AML-193 (cell line): Measurements from ENCODE around the gene OR51L1.
A peak's percentile ranks its signal among the peaks of the same experiment; 100 is the strongest.
"Not testable (repeated sequence)": the region's sequence is repeated elsewhere in the genome, so short reads cannot be mapped to it uniquely, and the experiment has no call there.

ENCODE experiments used
- DNase-seq, 2 experiments: peaks; one replicate each; lab custom pipeline; 2025; lab: John Stamatoyannopoulos, UW

OR51L1 gene, protein sequence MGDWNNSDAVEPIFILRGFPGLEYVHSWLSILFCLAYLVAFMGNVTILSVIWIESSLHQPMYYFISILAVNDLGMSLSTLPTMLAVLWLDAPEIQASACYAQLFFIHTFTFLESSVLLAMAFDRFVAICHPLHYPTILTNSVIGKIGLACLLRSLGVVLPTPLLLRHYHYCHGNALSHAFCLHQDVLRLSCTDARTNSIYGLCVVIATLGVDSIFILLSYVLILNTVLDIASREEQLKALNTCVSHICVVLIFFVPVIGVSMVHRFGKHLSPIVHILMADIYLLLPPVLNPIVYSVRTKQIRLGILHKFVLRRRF

DNA sequence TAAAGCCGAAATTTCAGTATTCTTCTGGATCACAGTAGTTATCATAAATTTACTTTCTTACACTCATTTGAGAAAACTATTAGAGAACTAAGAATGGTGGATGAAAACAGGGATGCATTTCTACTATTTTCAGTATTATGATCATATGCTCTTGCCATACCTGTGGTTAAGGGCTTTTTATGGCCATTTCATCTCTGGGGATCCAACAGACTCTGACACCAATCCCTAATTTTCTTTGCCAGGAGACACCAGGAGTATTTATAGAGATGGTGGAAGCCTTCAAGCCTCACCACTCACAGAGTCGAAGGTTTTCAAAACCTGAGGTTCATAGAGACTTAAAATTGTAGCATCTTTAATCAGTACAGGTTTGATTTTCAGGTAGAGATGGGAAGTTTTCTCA, at the start of gene OR51L1:
Gene OR51L1, plus strand, starts transcription at position 301 of the 400 bp plus-strand sequence. CDS start 4,132 bp downstream, outside the sequence.
- DNase-seq, result no peak

DNA sequence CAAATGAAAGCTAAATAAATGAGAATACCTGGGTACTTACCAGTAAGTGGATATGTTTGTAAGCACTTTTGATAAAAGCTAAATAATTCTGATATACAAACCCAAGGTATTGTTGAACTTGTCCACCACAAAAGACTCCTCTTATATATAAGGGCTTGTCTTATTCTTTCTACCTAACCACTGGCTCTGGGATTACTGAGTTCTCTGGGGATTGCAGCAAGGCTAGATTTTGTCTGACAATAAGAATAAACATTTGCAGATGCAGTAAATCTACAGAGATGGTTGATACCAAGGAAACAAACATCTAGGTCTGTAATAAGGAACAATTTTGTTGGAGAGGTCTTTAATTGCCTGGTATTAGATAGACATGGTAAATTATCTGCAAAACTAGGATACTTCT, 47.1 kb upstream of the OR51L1 start, which contains the start of gene OR51A4:
Gene OR51A4, minus strand, starts transcription at position 101 of the 400 bp plus-strand sequence. CDS start 505 bp downstream, outside the sequence.
- DNase-seq, result no peak

DNA sequence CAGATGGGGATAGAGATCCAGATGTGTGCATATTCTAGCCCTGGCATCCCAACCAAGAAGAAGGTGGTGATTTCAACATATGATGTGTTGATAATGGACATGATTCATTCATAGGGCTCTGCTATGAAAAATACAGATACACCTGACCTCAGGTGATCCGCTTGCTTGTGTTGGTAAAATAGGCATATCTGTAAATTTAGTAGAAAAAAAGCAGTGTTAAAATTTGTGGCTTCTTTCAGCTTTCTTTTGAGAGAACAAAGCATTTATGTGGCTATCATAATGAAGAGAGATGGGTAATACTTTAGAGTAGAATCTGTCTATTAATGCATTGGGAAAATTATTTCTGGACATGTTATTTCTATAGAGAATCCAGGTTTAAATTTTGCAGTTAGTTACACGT, 39.0 kb upstream of the OR51L1 start, which contains the start of gene OR51A2:
Gene OR51A2, minus strand, starts transcription at position 101 of the 400 bp plus-strand sequence. Its CDS starts 0 bp downstream, at position 101.
- DNase-seq, result not testable (repeated sequence)

DNA sequence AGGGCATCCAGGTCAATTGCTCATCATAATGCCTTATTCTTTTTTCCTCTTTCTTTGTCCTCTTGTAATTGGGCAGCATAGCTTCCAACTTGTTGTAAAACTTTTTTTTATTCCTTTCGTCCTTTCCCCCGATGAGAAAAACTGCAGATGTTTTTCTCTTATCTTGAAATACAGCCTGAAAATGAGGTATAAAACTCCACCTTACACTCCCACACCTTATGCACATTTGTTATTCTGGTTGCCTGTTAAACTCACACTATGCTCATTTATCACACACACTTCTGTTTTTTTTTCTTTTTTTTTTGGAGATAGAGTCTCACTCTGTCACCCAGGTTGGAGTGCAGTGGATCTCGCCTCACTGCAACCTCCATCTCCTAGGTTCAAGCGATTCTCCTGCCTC, 37.3 kb upstream of the OR51L1 start:
- DNase-seq, result no peak

DNA sequence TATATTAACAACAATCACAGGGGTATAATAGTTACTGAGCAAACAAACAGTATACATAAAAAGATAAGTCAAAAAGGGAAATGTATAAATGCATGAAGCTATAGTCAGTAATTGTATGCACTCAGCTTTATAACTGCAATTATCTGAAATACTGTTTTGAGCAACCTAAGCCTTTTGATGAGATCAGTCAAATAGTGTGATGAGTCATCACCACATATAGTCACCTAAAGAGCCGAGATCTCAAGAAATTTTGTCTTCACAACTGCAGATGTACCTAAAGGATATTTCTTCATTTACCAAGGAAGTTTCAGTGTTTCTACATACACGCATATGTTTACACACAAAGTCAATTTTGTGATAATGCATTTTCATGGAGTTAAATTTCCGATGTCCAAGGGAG, 33.8 kb upstream of the OR51L1 start:
- no peak for DNase-seq

DNA sequence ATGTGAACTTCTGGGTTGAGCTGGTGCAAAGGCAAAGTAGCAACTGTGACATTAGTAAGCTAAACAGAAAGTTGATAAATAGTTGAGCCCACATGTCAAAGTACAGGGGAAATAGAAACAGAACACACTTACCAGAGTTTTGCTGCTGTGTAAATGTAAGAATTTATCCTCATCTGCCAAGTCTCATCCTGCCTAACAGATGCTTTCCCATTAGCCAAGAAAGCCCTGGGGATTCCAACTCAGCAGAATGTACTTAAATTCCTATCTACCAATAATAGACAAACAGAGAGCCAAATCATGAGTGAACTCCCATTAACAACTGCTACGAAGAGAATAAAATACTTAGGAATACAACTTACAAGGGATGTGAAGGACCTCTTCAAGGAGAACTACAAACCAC, 31.8 kb upstream of the OR51L1 start:
- DNase-seq, result no peak

DNA sequence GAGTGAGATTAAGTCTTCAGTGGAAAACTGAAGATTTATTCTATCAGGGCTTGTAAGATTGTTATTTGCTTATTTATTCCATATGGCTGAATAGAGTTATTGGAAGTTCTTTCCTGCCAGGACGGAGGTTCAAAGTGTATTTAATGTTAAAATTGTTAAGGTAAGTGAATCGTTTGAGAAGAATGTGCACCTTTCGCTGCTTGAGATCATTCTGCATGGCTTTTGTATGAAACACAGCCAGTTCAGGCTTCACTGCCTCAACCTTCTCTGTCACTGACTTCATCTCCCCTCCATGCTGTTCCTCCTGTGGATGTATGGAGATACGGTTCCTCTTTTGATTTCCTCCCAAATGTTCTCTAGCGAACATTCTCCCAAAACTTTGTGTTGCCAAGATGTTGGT, 19.2 kb upstream of the OR51L1 start:
- no peak for DNase-seq

DNA sequence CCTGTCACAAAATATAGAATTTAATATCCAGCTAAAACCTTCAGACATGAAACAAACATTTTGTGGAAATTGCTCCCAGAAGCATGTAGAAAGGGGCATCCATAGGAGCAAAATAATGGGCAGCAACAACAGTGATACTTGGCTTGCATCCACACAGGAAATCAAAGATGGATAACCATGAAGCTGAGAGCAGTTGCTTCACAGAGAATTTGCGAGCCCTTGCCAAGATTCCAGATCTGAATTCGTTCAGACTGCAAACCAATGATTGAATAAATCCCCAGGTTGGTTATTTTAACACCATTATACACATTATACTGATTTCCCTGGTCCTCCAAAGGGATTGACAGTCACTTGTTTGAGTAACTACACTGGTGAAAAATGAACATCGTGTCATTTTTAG, 15.6 kb upstream of the OR51L1 start:
- no peak for DNase-seq

DNA sequence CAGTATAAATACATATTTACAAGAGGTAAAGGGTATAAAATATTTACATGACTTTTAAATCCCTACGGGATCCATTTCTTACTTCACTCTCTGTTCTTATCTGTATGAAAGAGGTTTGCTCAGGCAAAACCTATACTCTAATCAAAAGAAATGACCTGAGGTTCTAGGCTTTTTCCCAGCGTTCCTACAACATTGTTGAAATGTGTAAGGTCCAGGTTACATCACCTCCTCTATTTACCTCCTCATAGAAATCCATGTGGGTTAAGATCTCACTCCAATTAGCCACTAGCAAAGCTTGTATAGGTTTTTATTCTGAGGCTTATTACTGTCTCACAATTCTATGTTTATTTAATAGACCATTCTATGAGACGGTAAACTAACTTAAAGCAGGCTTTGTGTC, 12.0 kb upstream of the OR51L1 start:
- DNase-seq, result no peak

DNA sequence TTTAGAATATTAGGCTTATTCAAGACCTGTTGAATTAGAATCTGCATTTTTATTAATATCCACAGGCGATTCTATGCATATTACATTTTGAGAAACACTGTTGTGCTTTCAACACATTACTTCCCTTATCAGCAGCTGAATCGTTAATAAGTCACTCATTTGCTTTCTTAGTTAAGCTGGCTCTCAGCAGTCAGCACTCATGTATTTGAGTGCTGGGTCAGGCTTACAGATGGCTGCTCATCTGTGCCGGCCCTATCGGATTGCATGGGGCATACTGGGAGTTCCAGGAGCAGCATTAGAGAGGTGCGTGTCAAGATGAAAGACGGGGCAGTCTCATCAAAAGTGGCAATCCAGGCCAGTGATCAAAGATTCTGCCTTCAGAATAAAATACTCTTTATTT, 10.8 kb upstream of the OR51L1 start:
- no peak for DNase-seq

DNA sequence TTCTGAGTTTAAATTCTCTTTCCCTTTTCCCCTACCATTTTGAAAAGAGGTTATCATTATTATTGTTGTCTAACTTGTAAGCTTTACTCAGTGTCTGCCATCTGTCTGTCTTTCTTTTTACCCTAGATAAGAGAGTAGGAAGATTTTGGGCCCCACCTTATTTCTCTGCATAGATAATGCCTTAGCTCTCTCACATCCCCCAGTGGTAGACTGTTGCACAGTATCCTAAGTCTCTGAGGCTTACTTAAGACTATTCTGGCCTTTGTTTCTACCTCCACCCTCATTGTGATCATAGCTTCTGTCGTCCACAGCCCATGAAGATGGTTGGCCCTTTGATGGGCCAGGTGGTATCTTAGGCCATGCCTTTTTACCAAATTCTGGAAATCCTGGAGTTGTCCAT, 3.6 kb upstream of the OR51L1 start:
- no peak for DNase-seq

DNA sequence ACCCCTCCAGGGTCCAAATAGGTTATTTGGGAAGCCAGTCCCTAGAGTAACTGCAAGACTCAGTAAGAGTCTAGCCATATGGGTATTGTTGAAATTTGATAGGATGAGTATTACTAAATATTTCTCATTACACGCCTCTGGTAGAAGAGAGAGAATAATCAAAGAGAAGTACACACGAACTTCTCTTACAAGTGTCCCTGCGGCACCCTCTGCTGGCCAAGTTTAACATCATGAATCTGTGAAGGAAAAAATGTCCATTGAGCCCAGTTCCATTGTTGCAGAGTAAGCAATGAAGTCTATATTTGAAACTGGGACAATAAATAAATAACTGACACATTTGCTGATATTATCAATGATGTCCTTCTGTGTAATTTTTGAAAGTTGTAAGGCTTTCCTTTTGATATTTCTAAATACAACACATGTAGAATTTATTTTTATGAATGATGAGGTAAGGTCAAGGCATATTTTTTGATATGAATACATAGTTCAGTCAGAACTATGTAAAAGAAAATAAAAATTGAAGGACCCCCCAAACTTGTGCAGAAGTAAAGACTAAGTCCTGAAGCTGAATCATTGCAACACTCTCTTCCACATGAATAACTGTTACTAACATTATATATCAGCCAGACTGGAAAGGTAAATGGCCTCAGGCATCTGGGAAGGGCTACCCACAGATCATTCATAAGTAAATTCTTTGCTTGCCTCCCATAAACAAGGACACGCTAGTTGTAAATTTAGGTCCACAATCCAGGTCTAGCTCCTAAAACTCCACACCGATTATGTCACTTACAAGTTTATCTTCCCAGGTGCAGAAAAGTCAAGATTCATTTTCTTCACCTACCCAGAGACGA, 10.0 kb downstream of the OR51L1 start:
- peak; percentile 11 to 35 for DNase-seq

DNA sequence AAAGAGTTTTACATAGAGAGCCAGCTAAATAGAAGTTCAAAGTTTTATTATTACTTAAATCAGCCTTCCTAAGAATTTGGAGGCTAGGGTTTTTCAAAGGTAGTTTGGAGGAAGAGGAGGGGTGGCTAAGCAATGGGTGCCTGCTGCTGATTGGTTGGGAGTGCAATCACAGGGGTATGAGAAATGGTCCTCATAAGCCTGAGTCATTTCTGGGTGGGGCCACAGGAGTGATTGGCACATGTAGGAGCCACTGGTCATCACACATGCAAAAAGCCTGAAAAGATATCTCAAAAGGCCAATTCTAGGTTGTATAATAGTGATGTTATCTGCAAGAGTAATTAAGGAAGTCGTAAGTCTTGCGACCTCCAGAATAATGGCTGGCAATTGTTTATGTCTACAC, 12.9 kb downstream of the OR51L1 start:
- DNase-seq, result no peak

DNA sequence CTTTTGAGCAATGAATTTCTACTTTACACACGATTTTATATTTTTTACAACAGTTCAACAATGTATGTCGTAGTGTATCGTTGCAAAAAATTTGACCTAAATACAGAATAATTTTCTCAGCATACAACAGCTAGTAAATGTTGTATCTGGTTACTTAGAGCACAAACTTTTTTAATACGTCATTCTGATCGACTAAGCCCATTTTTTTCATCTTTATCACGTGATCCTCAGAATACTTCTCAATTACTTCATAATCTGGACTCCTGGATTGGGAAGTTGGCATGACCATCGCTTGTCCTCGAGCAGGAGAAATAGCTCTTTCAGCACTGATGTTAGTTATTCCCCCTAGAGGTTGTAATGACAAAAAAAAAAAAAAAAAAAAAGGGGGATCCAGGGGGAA, 16.6 kb downstream of the OR51L1 start:
- no peak for DNase-seq

DNA sequence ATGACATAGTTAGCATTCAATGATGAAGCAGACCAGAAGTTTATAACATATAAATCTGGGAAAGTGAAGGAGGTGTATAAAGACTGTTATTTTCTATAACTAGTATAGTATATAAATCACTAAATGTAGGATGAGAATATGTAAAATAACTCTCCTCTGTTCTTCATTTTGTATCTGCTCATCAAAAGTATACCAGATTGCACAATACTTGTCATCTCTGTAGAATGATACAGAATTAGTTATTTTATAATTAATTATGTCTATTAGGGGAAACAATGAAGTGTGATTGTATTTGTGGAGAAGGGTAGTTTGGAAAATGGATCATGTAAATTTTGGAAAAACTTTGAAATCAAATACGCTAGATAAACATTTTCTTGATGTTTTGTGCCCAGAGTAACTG, 18.4 kb downstream of the OR51L1 start:
- DNase-seq, result no peak

DNA sequence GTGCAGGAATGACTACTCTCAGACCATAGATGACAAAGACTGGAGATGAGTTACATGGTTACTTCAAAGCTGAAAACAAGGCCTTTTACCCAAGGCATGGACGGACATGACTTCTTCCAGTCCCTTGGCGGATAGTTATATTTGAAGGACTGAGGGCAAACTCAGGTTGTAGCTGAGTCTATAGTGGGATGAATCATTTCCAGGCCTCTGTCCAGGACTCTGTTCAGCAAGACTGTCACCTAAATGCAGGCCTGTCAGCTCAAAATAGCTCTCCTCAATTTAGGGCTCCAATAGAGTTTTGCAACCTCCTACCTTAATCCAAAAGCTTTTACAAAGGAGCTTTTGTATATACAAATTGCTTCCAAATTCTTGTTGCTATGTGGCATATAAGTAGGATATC, 27.3 kb downstream of the OR51L1 start:
- no peak for DNase-seq

DNA sequence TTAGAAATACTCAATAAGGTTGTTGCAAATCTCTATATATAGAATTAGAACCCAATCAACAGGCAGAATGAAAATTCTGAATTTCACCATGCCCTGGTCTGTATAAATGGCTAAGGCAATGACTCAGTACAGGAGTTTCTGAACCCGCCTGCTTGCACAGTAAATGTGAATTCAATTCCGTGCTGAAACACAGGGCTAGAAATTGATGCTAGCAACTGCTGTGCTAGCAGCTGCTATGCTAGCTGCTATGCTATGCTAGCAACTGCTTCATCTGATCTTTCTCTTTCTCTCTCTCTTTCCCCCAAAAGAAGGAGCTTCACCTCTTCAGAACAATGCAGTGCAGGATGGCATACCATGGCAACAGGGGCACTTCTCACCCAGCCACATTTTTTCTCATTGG, 42.0 kb downstream of the OR51L1 start:
- DNase-seq, result no peak

DNA sequence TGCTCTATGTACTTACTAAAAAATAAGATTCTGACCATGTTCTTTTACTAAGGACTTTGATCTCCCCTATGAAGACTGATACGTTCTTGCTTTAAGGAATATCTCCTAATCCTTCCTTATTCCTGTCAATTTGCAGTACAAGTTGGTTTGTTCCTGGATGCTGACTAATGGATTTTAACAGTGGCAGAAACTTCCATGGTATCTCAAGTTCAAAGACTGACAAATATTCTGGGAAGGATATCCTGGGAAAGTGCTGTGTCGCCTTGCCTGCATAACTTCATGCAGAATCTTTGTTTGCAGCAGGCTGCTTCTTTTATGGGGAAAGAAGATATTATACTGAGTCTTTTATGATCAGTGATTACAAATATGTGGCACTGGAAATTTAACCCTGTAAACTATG, 43.3 kb downstream of the OR51L1 start:
- no peak for DNase-seq

DNA sequence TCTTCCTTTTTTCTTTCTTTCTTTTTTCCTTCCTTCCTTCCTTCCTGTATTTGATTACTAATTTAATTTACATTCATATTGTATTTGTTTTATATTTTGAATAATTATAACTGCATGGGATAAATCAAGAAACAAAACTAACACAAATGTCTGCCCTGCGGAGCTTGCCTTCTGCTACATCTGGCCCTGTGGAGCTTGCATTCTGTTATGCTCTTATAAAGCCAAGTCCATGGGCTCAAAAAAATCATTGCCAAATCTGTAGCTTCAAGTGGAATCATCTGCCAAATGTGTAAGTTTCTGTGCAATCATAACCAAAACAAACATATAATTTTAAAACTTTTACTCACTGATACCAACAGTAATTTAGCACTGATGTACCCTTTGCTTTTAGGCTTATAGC, 43.7 kb downstream of the OR51L1 start:
- DNase-seq, result no peak

DNA sequence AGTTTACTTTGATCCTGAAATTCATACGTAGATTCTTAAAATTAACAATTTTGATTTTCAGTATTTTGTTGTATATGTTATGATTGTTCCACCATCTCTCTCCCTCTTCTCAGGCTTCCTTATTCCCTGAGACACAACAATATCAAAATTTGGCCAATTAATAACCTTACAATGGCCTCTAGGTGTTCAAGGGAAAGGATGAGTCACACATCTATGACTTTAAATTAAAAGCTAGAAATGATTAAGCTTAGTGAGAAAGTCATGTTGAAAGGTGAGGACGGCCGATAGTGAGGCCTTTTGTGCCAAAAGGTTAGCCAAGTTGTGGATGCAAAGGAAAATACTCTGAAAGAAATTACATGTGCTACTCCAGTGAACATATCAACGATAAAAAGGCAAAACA, 46.2 kb downstream of the OR51L1 start:
- no peak for DNase-seq

DNA sequence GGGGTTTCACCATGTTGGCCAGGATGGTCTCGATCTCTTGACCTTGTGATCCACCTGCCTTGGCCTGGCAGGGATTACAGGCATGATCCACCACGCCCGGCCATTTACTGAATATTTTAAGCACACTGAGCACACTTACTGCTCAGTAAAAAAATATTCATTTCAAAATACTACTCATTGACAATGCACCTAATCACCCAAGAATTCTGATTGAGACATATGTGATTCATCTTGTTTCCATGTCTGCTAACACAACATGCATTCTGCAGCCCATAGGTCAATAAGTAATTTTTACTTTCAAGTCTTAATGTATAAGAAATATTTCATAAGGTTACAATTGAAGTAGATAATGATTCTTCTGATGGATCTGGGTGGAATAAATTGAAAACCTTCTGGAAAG, 47.4 kb downstream of the OR51L1 start:
- no peak for DNase-seq

DNA sequence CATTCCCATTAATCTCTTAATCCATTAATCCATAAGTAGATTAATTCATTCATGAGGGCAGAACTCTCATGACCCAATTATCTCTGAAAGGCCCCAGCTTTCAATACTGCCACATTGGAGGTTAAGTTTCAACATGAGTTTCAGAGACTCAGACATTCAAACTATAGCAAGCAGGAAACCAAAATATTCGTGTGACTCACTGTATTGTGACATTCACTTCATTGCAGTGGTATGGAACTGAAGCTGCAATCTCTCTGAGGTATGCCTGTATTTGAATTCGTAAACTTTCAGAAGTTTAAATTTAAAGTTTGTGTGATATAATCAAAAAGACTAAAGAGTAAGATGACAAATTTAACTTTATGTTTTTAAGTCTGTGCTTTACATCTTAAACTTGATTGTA, 48.7 kb downstream of the OR51L1 start:
- DNase-seq, result no peak

DNA sequence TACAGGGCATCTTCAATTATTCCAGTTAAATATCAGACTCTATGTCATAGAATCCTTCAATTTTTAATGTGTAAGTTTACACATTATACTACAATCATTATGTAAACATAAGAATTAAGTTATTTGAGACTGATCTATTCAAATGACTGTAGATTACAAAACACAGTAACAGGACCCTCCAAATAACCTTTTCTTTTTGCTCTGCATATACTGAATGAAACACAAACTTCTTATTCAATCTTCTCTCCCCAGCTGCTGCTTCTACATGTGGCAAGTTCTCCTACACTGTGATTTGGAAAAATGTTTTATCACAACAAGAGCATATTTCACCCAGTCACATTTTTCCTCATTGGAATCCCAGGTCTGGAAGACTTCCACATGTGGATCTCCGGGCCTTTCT, 51.6 kb downstream of the OR51L1 start, which contains the start of gene OR52J3:
Gene OR52J3, plus strand, starts transcription at position 301 of the 400 bp plus-strand sequence. Its CDS starts 0 bp downstream, at position 301.
- DNase-seq, result no peak
